ENCODE data around the gene PKP3.
"Not testable (repeated sequence)": the region's sequence is repeated elsewhere in the genome, so short reads cannot be mapped to it uniquely, and the experiment has no call there.

PKP3 gene

DNA sequence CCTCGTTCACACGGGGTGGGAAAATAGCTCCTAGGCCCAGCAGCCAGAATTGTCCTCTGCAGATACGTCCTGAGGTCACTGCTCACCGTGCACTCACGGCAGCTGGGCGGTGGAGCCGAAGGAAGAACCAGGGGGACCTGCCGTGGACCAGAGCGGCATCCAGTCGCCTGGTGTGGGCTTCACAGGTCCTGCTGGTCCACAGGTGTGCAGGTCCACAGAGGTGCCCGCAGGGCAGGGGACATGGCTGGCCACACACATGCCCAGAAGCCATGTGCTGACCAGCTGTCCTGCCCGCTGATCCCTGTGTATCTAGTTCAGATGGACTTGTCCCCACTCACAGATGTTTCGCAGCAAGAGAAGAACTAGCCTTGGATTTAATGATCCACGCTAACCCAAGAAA lies 10.6 kb upstream of the PKP3 start:
- FAIRE-seq (no peak), DNase-seq (ENCODE audit: insufficient read length, low spot score) (no peak)
- no peak for TF ChIP-seq TAF1 (IDR thresholded peaks at IDR 0.05; ENCODE audit: low read depth, low read length)
- TF ChIP-seq POLR2AphosphoS5 (IDR thresholded peaks at IDR 0.05; ENCODE audit: low read depth, low read length), result no peak
- TF ChIP-seq POLR2A (IDR thresholded peaks at IDR 0.05; ENCODE audit: low read depth, low read length), result no peak
- no peak for TF ChIP-seq SPI1 (IDR thresholded peaks at IDR 0.05; ENCODE audit: low read depth, low read length)
- no peak for TF ChIP-seq PAX5 (IDR thresholded peaks at IDR 0.05; ENCODE audit: insufficient read depth, low read length, severe bottlenecking)

GRCh38 chr11:384511-384910 lies 9.5 kb upstream of the PKP3 start:
- TF ChIP-seq POU2F2 (IDR thresholded peaks at IDR 0.05; ENCODE audit: low read depth, low read length) (no peak), SPI1 (IDR thresholded peaks at IDR 0.05; ENCODE audit: low read depth, low read length) (no peak)
- FAIRE-seq, result no peak
- no peak for DNase-seq (ENCODE audit: insufficient read length, low spot score)

DNA sequence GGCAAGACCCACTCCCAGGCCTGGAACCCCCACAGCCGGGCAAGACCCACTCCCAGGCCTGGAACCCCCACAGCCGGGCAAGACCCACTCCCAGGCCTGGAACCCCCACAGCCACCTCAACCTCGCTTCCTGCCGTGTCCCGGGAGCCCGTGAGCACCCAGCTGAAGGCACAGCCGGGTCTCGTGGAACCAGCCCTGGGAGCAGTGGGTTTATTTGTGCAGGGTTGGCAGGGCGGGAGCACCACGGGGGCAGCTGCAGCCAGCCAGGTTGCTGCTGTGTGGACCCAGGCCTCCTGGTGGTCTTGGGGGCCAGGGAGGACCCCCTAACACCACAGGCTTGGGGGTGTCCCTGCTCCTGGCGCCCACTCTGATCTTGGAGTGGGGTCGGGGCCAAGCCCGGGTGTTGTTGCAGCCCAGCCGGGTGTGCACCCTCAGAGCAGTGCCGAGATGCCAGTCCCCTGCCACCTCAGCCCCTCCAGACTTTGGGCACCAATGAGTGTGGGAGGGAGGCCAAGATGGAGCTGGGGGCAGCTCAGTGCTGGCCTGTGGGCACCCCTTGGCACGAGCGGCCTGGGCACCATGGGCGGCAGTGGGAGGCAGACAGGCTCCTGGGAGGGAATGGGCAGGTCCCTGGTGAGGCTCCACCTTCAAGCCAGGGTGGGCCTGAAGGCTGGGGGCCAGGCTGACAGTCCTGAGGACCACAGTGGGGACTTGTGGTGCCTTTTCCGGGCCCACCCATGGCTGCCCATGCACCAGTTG lies 8.2 kb upstream of the PKP3 start:
- FAIRE-seq, result no peak
- TF ChIP-seq TAF1 (IDR thresholded peaks at IDR 0.05; ENCODE audit: low read depth, low read length) (no peak), POLR2A (IDR thresholded peaks at IDR 0.05; ENCODE audit: low read depth, low read length) (no peak), PAX5 (IDR thresholded peaks at IDR 0.05; ENCODE audit: insufficient read depth, low read length, severe bottlenecking) (no peak), SPI1 (IDR thresholded peaks at IDR 0.05; ENCODE audit: low read depth, low read length) (no peak), POLR2AphosphoS5 (IDR thresholded peaks at IDR 0.05; ENCODE audit: low read depth, low read length) (no peak), POU2F2 (IDR thresholded peaks at IDR 0.05; ENCODE audit: low read depth, low read length) (no peak)

GRCh38 chr11:386483-386882 lies 7.5 kb upstream of the PKP3 start:
- TF ChIP-seq SPI1 (IDR thresholded peaks at IDR 0.05; ENCODE audit: low read depth, low read length), result no peak
- TF ChIP-seq POLR2AphosphoS5 (IDR thresholded peaks at IDR 0.05; ENCODE audit: low read depth, low read length), result no peak
- FAIRE-seq (no peak), DNase-seq (ENCODE audit: insufficient read length, low spot score) (no peak)

More for the DNA sequence above, 8.2 kb upstream of the PKP3 start:
- no peak for DNase-seq (ENCODE audit: insufficient read length, low spot score)

DNA sequence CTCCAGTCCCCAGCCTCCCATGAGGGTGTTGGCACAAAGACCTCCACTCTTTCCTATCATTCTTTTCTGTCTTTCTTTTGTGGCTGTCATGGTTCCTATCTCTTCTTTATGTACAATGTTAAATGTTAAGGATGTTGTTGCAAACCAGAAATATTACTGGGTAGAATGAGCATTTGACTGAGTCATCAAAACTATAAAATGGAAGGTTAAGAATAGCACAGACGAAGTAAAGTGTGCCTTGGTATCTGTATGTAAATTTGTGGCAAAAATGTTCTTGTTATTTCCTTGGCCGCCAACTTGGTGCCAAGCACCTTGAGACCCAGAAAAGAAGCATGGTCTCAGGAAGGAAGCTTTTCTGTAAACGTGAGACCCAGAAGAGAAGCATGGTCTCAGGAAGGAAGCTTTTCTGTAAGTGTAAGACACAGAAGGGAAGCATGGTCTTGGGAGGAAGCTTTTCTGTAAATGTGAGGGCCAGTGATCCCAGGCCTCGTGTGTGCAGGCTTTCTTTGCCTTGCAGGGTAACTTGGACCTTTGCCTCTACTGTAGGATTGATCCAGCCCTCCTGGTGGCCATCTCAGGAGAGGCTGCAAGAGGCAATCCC lies 6.7 kb upstream of the PKP3 start:
- no peak for FAIRE-seq
- no peak for DNase-seq (ENCODE audit: insufficient read length, low spot score)
- TF ChIP-seq POLR2A (IDR thresholded peaks at IDR 0.05; ENCODE audit: low read depth, low read length) (no peak), TAF1 (IDR thresholded peaks at IDR 0.05; ENCODE audit: low read depth, low read length) (no peak), POLR2AphosphoS5 (IDR thresholded peaks at IDR 0.05; ENCODE audit: low read depth, low read length) (no peak), PAX5 (IDR thresholded peaks at IDR 0.05; ENCODE audit: insufficient read depth, low read length, severe bottlenecking) (no peak), SPI1 (IDR thresholded peaks at IDR 0.05; ENCODE audit: low read depth, low read length) (no peak), POU2F2 (IDR thresholded peaks at IDR 0.05; ENCODE audit: low read depth, low read length) (no peak)

DNA sequence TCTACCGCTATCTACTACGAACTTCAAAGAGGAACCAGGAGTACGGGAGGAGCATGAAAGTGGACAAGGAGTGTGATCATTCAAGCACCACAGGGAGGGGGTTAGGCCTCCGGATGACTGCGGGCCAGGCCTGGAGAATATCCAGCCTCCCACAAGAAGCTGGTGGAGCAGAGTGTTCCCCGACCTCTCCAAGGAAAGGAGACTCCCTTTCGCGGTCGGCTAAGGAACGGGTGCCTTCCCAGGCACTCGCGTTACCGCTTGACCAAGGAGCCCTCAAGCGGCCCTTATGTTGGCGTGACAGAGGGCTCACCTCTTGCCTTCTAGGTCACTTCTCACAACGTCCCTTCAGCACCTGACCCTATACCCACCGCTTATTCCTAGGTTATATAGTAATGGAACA lies 4.6 kb upstream of the PKP3 start:
- not testable (repeated sequence) for FAIRE-seq; DNase-seq (ENCODE audit: insufficient read length, low spot score)

DNA sequence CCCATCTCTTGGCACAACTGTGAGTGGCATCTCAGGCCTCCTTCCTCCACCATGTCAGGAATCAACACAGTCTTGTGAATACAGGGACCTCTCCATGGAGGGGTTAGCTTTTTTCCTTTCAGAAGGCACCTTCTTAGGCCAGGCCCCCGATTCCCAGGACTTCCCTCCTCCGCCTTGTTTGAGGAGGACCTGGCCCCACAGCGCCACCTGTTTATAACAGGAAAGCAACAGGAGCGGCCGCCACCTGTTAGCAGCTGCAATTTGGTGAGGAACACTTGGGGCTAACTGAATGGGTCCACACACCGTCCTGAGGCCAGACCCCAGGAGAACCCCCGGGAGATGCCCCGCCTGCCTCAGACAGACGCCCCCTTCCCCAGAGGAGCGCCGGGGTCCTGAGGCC lies 3.8 kb upstream of the PKP3 start:
- TF ChIP-seq POLR2AphosphoS5 (IDR thresholded peaks at IDR 0.05; ENCODE audit: low read depth, low read length) (no peak), PAX5 (IDR thresholded peaks at IDR 0.05; ENCODE audit: insufficient read depth, low read length, severe bottlenecking) (no peak), TAF1 (IDR thresholded peaks at IDR 0.05; ENCODE audit: low read depth, low read length) (no peak), SPI1 (IDR thresholded peaks at IDR 0.05; ENCODE audit: low read depth, low read length) (no peak), POLR2A (IDR thresholded peaks at IDR 0.05; ENCODE audit: low read depth, low read length) (no peak), POU2F2 (IDR thresholded peaks at IDR 0.05; ENCODE audit: low read depth, low read length) (no peak)
- FAIRE-seq (no peak), DNase-seq (ENCODE audit: insufficient read length, low spot score) (no peak)

GRCh38 chr11:391117-392017 lies 2.6 kb upstream of the PKP3 start:
- DNase-seq (ENCODE audit: insufficient read length, low spot score), result no peak
- FAIRE-seq, result no peak
- TF ChIP-seq POLR2AphosphoS5 (IDR thresholded peaks at IDR 0.05; ENCODE audit: low read depth, low read length) (no peak), POLR2A (IDR thresholded peaks at IDR 0.05; ENCODE audit: low read depth, low read length) (no peak), TAF1 (IDR thresholded peaks at IDR 0.05; ENCODE audit: low read depth, low read length) (no peak), SPI1 (IDR thresholded peaks at IDR 0.05; ENCODE audit: low read depth, low read length) (no peak), PAX5 (IDR thresholded peaks at IDR 0.05; ENCODE audit: insufficient read depth, low read length, severe bottlenecking) (no peak), POU2F2 (IDR thresholded peaks at IDR 0.05; ENCODE audit: low read depth, low read length) (no peak)

DNA sequence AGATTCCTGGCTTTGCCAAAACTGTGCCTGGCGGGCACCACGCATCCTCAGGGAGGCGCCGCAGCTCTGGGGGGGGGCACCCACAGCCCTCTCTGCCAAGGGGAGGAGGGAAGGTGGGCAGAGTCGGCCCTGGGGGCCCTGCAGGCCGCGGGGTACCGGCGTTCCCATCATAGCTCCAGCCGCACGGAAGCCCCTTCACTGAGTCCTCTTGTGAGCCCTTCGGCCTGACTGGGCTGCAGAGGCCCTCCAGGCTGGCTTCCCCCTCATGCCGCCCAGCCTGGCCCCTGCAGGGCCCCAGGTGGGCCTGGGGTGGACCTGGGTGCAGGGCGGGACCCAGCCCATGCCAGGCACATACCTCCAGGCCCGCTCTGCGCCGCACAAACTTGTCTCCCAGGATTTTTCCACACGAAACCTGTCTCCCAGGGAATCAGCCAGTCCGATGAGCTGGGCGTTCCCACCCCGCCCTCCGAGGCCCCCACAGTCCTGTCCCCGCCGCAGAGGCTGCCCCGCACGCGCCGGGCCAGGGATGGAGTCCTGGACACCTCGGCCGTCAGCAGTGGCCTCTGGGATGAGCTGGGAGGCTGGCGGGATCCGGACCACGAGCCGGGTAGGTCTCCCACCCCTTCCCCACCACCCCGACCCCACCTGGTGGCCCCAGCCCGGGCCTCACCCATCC lies 1.8 kb upstream of the PKP3 start:
- no peak for TF ChIP-seq POU2F2 (IDR thresholded peaks at IDR 0.05; ENCODE audit: low read depth, low read length)
- no peak for TF ChIP-seq POLR2AphosphoS5 (IDR thresholded peaks at IDR 0.05; ENCODE audit: low read depth, low read length)
- TF ChIP-seq TAF1 (IDR thresholded peaks at IDR 0.05; ENCODE audit: low read depth, low read length), result no peak
- no peak for TF ChIP-seq POLR2A (IDR thresholded peaks at IDR 0.05; ENCODE audit: low read depth, low read length)
- TF ChIP-seq SPI1 (IDR thresholded peaks at IDR 0.05; ENCODE audit: low read depth, low read length), result no peak
- TF ChIP-seq PAX5 (IDR thresholded peaks at IDR 0.05; ENCODE audit: insufficient read depth, low read length, severe bottlenecking), result no peak
- no peak for FAIRE-seq
- DNase-seq (ENCODE audit: insufficient read length, low spot score), result no peak
